ENCODE measurements around the gene DNAJA4. TPM values are rescaled to one million over a fixed set of nuclear protein-coding genes. Genes with fewer than 3 reads are reported as not detected.

The DNAJA4 gene
- total and polyA plus RNA-seq, 4 experiments from 2014 or later, result 7.8 to 32.8 (median 21.8) TPM

GRCh38 chr15:78255421-78256043 is 8.8 kb upstream of the DNAJA4 start:
- H3K4me1 Mint-ChIP-seq, result peaks cover 0 to 3% (median 0%) of the 10 kb centered on the region in 4 donors
- no peak overlapping the region for H3K27ac ChIP-seq (ENCODE audit: low read depth, low read length)
- no peak for DNase-seq
- H3K27me3 ChIP-seq (ENCODE audit: insufficient read depth, low read length), result no peaks in the 10 kb centered on the region
- H3K36me3 ChIP-seq (ENCODE audit: insufficient read depth, low read length), result no peaks in the 10 kb centered on the region
- POLR2A ChIA-PET (ENCODE audit: partially characterized antibody), result no interaction called here
- H3K27me3 Mint-ChIP-seq, result peaks cover 2 to 4% of the 10 kb centered on the region in 2 donors
- no peaks in the 10 kb centered on the region for H3K9me3 Mint-ChIP-seq
- CTCF ChIA-PET (ENCODE audit: partially characterized antibody), result no interaction called here
- no peaks in the 10 kb centered on the region for H3K9me3 ChIP-seq (ENCODE audit: control insufficient read depth in 1 of 2, low read length in 2 of 2)
- no peak overlapping the region for H3K4me3 ChIP-seq (ENCODE audit: low read length in 2 of 2)
- intact Hi-C loops (cut with micrococcal nuclease), result no loop called here
- H3K4me3 Mint-ChIP-seq, result no peak overlapping the region
- H3K4me1 ChIP-seq (ENCODE audit: insufficient read depth, low read length), result no peaks in the 10 kb centered on the region
- H3K27ac Mint-ChIP-seq, result no peak overlapping the region
- H3K36me3 Mint-ChIP-seq, result no peaks in the 10 kb centered on the region

GRCh38 chr15:78256044-78256437 is 8.3 kb upstream of the DNAJA4 start:
- Mint-ChIP-seq H3K27me3 (peaks cover 0 to 4% of the 10 kb centered on the region in 2 donors), H3K4me1 (peaks cover 0 to 3% (median 0%) of the 10 kb centered on the region in 4 donors), H3K36me3 (no peaks in the 10 kb centered on the region), H3K4me3 (no peak overlapping the region), H3K9me3 (no peaks in the 10 kb centered on the region), H3K27ac (peak overlapping the region in 1 of 7 donors; percentile 80)
- intact Hi-C loops (cut with micrococcal nuclease), result no loop called here
- no peak for DNase-seq
- no peaks in the 10 kb centered on the region for H3K27me3 ChIP-seq (ENCODE audit: insufficient read depth, low read length)
- no peak overlapping the region for H3K27ac ChIP-seq (ENCODE audit: low read depth, low read length)
- ChIA-PET CTCF (ENCODE audit: partially characterized antibody) (no interaction called here), POLR2A (ENCODE audit: partially characterized antibody) (no interaction called here)
- H3K9me3 ChIP-seq (ENCODE audit: control insufficient read depth in 1 of 2, low read length in 2 of 2), result no peaks in the 10 kb centered on the region
- H3K36me3 ChIP-seq (ENCODE audit: insufficient read depth, low read length), result no peaks in the 10 kb centered on the region
- no peak overlapping the region for H3K4me3 ChIP-seq (ENCODE audit: low read length in 2 of 2)
- no peaks in the 10 kb centered on the region for H3K4me1 ChIP-seq (ENCODE audit: insufficient read depth, low read length)

GRCh38 chr15:78257681-78258080 is 6.7 kb upstream of the DNAJA4 start:
- no peaks in the 10 kb centered on the region for H3K36me3 Mint-ChIP-seq
- H3K9me3 Mint-ChIP-seq, result no peaks in the 10 kb centered on the region
- Histone ChIP-seq H3K4me1 (ENCODE audit: insufficient read depth, low read length) (no peaks in the 10 kb centered on the region), H3K27ac (ENCODE audit: low read depth, low read length) (no peak overlapping the region), H3K36me3 (ENCODE audit: insufficient read depth, low read length) (no peaks in the 10 kb centered on the region), H3K4me3 (ENCODE audit: low read length in 2 of 2) (no peak overlapping the region), H3K27me3 (ENCODE audit: insufficient read depth, low read length) (no peaks in the 10 kb centered on the region), H3K9me3 (ENCODE audit: control insufficient read depth in 1 of 2, low read length in 2 of 2) (no peaks in the 10 kb centered on the region)
- H3K4me1 Mint-ChIP-seq, result no peaks in the 10 kb centered on the region
- ChIA-PET CTCF (ENCODE audit: partially characterized antibody) (interaction anchor here (0.6 to 1.3 kb wide), 5 partner anchors 10 to 149 kb away, joined by 3 to 4 read pairs (median 3); no protein-coding TSS in a partner anchor), POLR2A (ENCODE audit: partially characterized antibody) (no interaction called here)
- intact Hi-C loops (cut with micrococcal nuclease), result no loop called here
- H3K27me3 Mint-ChIP-seq, result no peaks in the 10 kb centered on the region
- H3K4me3 Mint-ChIP-seq, result no peak overlapping the region
- no peak overlapping the region for H3K27ac Mint-ChIP-seq
- no peak for DNase-seq

- Histone ChIP-seq H3K27ac (ENCODE audit: low read depth, low read length) (no peak overlapping the region), H3K9me3 (ENCODE audit: control insufficient read depth in 1 of 2, low read length in 2 of 2) (no peaks in the 10 kb centered on the region), H3K36me3 (ENCODE audit: insufficient read depth, low read length) (no peaks in the 10 kb centered on the region), H3K4me3 (ENCODE audit: low read length in 2 of 2) (no peak overlapping the region), H3K27me3 (ENCODE audit: insufficient read depth, low read length) (no peaks in the 10 kb centered on the region), H3K4me1 (ENCODE audit: insufficient read depth, low read length) (no peaks in the 10 kb centered on the region)
- H3K27ac Mint-ChIP-seq, result no peak overlapping the region
- H3K9me3 Mint-ChIP-seq, result no peaks in the 10 kb centered on the region
- no peak for DNase-seq
- POLR2A ChIA-PET (ENCODE audit: partially characterized antibody), result interaction anchor here (1.0 kb wide), 1 partner anchor 40 kb away, joined by 3 read pairs; the partner anchor contains the start of gene SKIC8
- CTCF ChIA-PET (ENCODE audit: partially characterized antibody), result no interaction called here
- no peak overlapping the region for H3K4me3 Mint-ChIP-seq
- intact Hi-C loops (cut with micrococcal nuclease), result no loop called here
- no peaks in the 10 kb centered on the region for H3K36me3 Mint-ChIP-seq
- H3K27me3 Mint-ChIP-seq, result no peaks in the 10 kb centered on the region
- H3K4me1 Mint-ChIP-seq, result no peaks in the 10 kb centered on the region
These were observed 5.1 kb upstream of the DNAJA4 start for GRCh38 chr15:78259232-78259631.

- intact Hi-C loops (cut with micrococcal nuclease), result no loop called here
- no peak for DNase-seq
- Mint-ChIP-seq H3K4me3 (no peak overlapping the region), H3K4me1 (peaks cover 5 to 9% (median 6%) of the 10 kb centered on the region in 4 donors), H3K9me3 (no peaks in the 10 kb centered on the region), H3K27ac (peak overlapping the region in 2 of 7 donors; percentile 15 to 42), H3K36me3 (peaks cover 0 to 3% of the 10 kb centered on the region in 2 donors), H3K27me3 (no peaks in the 10 kb centered on the region)
- CTCF ChIA-PET (ENCODE audit: partially characterized antibody), result no interaction called here
- H3K4me1 ChIP-seq (ENCODE audit: insufficient read depth, low read length), result peaks cover 7% of the 10 kb centered on the region
- POLR2A ChIA-PET (ENCODE audit: partially characterized antibody), result no interaction called here
- no peaks in the 10 kb centered on the region for H3K27me3 ChIP-seq (ENCODE audit: insufficient read depth, low read length)
- H3K9me3 ChIP-seq (ENCODE audit: control insufficient read depth in 1 of 2, low read length in 2 of 2), result no peaks in the 10 kb centered on the region
- H3K4me3 ChIP-seq (ENCODE audit: low read length in 2 of 2), result no peak overlapping the region
- H3K36me3 ChIP-seq (ENCODE audit: insufficient read depth, low read length), result no peaks in the 10 kb centered on the region
- H3K27ac ChIP-seq (ENCODE audit: low read depth, low read length), result no peak overlapping the region
These were observed 3.9 kb upstream of the DNAJA4 start for GRCh38 chr15:78260489-78260888.

GRCh38 chr15:78261062-78261461 is 3.3 kb upstream of the DNAJA4 start:
- POLR2A ChIA-PET (ENCODE audit: partially characterized antibody), result no interaction called here

GRCh38 chr15:78263351-78263781 is 996 bp upstream of the DNAJA4 start:
- no peaks in the 10 kb centered on the region for H3K36me3 ChIP-seq (ENCODE audit: insufficient read depth, low read length)
- Mint-ChIP-seq H3K4me3 (peak overlapping the region; percentile 69 to 83 (median 72)), H3K9me3 (no peaks in the 10 kb centered on the region), H3K4me1 (peaks cover 19 to 30% (median 22%) of the 10 kb centered on the region in 4 donors), H3K27ac (peak overlapping the region; percentile 32 to 89 (median 75)), H3K27me3 (no peaks in the 10 kb centered on the region), H3K36me3 (peaks cover 0 to 4% of the 10 kb centered on the region in 2 donors)
- intact Hi-C loops (cut with micrococcal nuclease), result no loop called here
- H3K27ac ChIP-seq (ENCODE audit: low read depth, low read length), result no peak overlapping the region
- no peaks in the 10 kb centered on the region for H3K9me3 ChIP-seq (ENCODE audit: control insufficient read depth in 1 of 2, low read length in 2 of 2)
- H3K4me1 ChIP-seq (ENCODE audit: insufficient read depth, low read length), result peaks cover 22% of the 10 kb centered on the region
- no peak for DNase-seq
- H3K27me3 ChIP-seq (ENCODE audit: insufficient read depth, low read length), result no peaks in the 10 kb centered on the region
- H3K4me3 ChIP-seq (ENCODE audit: low read length in 2 of 2), result no peak overlapping the region
- ChIA-PET CTCF (ENCODE audit: partially characterized antibody) (interaction anchor here (1.0 kb wide), 1 partner anchor 23 kb away, joined by 3 read pairs; no protein-coding TSS in a partner anchor), POLR2A (ENCODE audit: partially characterized antibody) (interaction anchor here (2.2 to 3.8 kb wide), 2 partner anchors 11 to 36 kb away, joined by 8 to 47 read pairs; partner anchors contain the start of gene SKIC8)

More at GRCh38 chr15:78261062-78261461, 3.3 kb upstream of the DNAJA4 start:
- peaks cover 0 to 3% of the 10 kb centered on the region in 2 donors for H3K36me3 Mint-ChIP-seq
- no peaks in the 10 kb centered on the region for H3K9me3 ChIP-seq (ENCODE audit: control insufficient read depth in 1 of 2, low read length in 2 of 2)
- DNase-seq, result no peak
- H3K36me3 ChIP-seq (ENCODE audit: insufficient read depth, low read length), result no peaks in the 10 kb centered on the region
- no peaks in the 10 kb centered on the region for H3K27me3 Mint-ChIP-seq
- H3K27me3 ChIP-seq (ENCODE audit: insufficient read depth, low read length), result no peaks in the 10 kb centered on the region
- peaks cover 12% of the 10 kb centered on the region for H3K4me1 ChIP-seq (ENCODE audit: insufficient read depth, low read length)
- CTCF ChIA-PET (ENCODE audit: partially characterized antibody), result interaction anchor here (0.7 to 1.0 kb wide), 2 partner anchors 302 to 337 kb away, joined by 3 read pairs; no protein-coding TSS in a partner anchor
- H3K4me3 ChIP-seq (ENCODE audit: low read length in 2 of 2), result no peak overlapping the region
- intact Hi-C loops (cut with micrococcal nuclease), result no loop called here
- no peaks in the 10 kb centered on the region for H3K9me3 Mint-ChIP-seq
- no peak overlapping the region for H3K27ac Mint-ChIP-seq
- H3K4me3 Mint-ChIP-seq, result peak overlapping the region in 1 of 8 donors; percentile 63
- peaks cover 11 to 15% (median 11%) of the 10 kb centered on the region in 4 donors for H3K4me1 Mint-ChIP-seq
- no peak overlapping the region for H3K27ac ChIP-seq (ENCODE audit: low read depth, low read length)
